Right forelimb (tissue), 1 donor: ENCODE data around the gene TIMP2.

Source experiments
- DNase-seq: peaks from one replicate; pipeline ENCODE4 v3.0.0-alpha.2; 2018

TIMP2 gene

DNA sequence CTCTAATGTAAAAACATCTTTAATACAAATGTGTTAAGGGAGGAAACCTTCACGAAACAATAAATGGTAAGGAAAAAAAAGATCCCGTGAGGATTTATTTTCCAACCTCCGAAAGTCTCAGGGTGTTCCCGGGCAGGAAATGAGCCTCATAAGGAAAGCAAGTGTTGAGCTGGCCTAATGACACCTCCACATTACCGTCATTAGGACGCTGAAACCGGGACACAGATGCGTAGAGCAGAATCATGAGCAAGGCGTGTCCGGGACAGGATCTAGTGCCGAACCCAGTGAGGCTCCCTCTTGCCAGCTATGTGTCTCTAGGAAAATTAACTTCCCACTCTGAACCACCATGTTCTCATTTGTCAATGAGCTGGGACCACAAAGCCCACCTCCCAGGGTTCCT lies 120.4 kb downstream of the TIMP2 start:
- no peak for DNase-seq

DNA sequence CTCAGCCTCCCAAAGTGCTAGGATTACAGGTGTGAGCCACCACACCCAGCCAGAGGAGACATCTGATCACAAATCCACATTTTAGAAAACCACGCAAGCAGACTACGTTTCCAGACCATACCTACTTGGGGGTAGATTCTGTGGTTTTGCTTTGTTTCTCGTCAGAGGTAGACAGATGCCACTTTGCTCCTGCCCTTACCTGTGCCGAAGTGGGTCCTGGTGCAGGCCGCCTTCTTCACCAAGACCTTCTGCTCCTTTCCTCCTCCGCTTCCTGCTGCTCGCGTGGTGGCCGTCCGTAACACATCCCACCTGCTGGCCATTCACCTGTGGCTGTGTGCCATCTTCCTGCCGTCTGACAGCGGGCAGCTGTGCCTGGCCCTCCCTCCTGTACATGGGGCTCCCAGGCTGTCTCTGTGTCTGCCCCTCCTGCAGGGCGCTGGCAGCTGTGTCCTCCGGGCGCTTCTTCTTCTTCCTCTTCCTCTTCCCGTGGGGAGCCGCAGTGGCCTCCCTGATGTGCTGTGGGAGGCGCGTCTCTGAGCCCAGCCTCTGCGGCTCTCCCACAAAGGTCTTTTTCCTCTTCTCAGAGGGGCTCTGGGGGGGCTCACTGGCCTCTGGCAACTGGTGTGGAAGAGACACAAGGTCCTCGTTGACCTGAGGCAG lies 121.9 kb downstream of the TIMP2 start:
- no peak for DNase-seq
